ENCODE measurements around the gene MCC.

DNA sequence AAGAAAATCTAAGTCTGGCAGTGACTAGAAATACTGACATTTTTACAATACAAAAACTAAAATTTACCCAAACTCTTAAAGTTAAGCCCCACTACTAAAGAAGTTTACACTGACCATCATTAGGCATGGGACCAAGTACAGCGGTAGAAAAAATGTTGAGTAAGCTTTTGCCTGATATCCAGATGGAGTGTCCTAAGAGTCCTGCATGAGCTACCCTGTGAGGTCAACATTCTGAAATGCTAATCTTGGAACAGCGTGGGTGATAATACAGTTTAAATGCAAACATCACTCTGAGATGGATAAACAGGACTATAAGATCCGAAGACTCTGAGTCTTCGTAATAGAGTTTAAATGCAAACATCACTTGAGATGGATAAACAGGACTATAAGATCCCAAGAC is 322.0 kb downstream of the MCC start:
- TF ChIP-seq CTCF (conservative IDR thresholded peaks at IDR 0.05 in 1 of 2, IDR thresholded peaks at IDR 0.05 in 1 of 2; ENCODE audit: extremely low read depth in 1 of 2, insufficient read depth in 1 of 2, low read depth in 1 of 2, low read length in 2 of 2) (no peak), EZH2 (IDR thresholded peaks at IDR 0.05; ENCODE audit: borderline replicate concordance, low read length) (no peak)
